Body of pancreas (tissue), 4 donors: ENCODE results near the gene RIMBP2. TPM values are rescaled to one million over a fixed set of nuclear protein-coding genes. Genes with fewer than 3 reads are reported as not detected.

Source experiments
- ATAC-seq: fragments of 150-250 bp; one replicate; pipeline ENCODE4 v1.9.1; 2016
- DNase-seq, 4 donors: peaks; one replicate each; pipeline ENCODE4 v3.0.0-alpha.2; 2019
- H3K27ac ChIP-seq, 4 donors: fragments of 200-600 bp; sonication (generic); 1 replicate in 3 of 4; 2 replicates in 1 of 4; pipeline versions ENCODE4 v1.5.1 to v1.6.1; 2016 to 2019; ENCODE audit warnings: mild to moderate bottlenecking in 1 of 4, mixed read lengths in 1 of 4, moderate library complexity in 1 of 4
- H3K27me3 ChIP-seq, 2 donors: fragments of 200-600 bp; sonication (generic); one replicate each; pipeline ENCODE4 v1.6.0; 2016; ENCODE audit warnings: mild to moderate bottlenecking in 1 of 2
- H3K36me3 ChIP-seq, 2 donors: fragments of 200-600 bp; sonication (generic); replicated peaks in 1 of 2; 2 replicates each; pipeline ENCODE4 v1.5.1; 2016; ENCODE audit warnings: low read depth in 2 of 2; ENCODE audit not compliant: insufficient read depth in 1 of 2
- H3K4me1 ChIP-seq: fragments of 200-600 bp; sonication (generic); one replicate; pipeline ENCODE4 v1.6.0; 2016
- H3K4me3 ChIP-seq, 2 donors: fragments of 200-600 bp; sonication (generic); 1 replicate in 1 of 2; 2 replicates in 1 of 2; pipeline ENCODE4 v1.5.1; 2016 to 2019
- H3K9me3 ChIP-seq, 3 donors: fragments of 200-600 bp; sonication (generic); 1 replicate in 2 of 3; 2 replicates in 1 of 3; pipeline ENCODE4 v1.5.1; 2016
- POLR2A ChIP-seq, 3 donors: fragments of 450-650 bp; IDR thresholded peaks; one replicate each; pipeline ENCODE4 v1.6.1; 2016; ENCODE audit warnings: antibody characterized with exemption in 3 of 3, mild to moderate bottlenecking in 2 of 3
- WGBS, 2 donors: methylation state at CpG; one replicate each; pipeline ENCODE4 v1.1.5; 2017; 5-methylcytosine and 5-hydroxymethylcytosine counted together
- intact Hi-C: fragments of 100-400 bp; cut with DNase I; formaldehyde crosslinking; loops from one replicate; pipeline ENCODE4 v1.15.1; 2023
- total RNA-seq, 2 donors: library from RNA; depleted of rRNA; stranded (reverse); fragments of >200 nt; gene quantifications; one replicate each; pipeline ENCODE4 v1.1.0, GENCODE V29; 2016
- TF ChIP-seq, protein P1 (sequence below), 7 experiments: fragments of 450-650 bp in 4 of 7; fragments of 200-600 bp in 3 of 7; sonication (generic) in 3 of 7; IDR thresholded peaks; one replicate each; pipeline ENCODE4 v1.5.1; 2016 to 2019; ENCODE audit warnings: antibody characterized with exemption in 7 of 7

RIMBP2 gene
- total RNA-seq, 2 donors from 2014 or later, result 7.3 to 27.4 TPM

DNA sequence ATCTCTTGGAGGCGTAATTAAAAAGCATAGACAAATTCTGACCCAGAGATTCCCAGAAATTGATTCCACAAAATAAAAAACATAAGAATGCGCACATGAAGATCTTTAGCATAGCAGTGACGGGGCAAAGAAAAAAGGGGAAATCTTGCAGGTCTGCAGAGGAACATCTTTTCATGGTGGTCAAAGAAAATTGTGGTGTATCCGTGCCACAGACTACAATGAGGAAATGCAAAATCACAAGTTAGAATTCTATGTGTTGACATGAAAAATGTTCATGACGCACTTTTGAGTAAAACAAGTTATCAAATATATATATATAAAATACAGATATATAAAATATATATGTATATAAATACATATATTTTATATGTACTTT lies 101.6 kb downstream of the RIMBP2 start:
- intact Hi-C loops, result no loop called here

GRCh38 chr12:130613831-130614529 lies 102.1 kb downstream of the RIMBP2 start:
- no peak overlapping the region for H3K4me3 ChIP-seq
- H3K9me3 ChIP-seq, result no peaks in the 10 kb centered on the region
- 63 to 67% methylated on average over 14 of the region's 14 CpGs for WGBS, 2 donors
- TF ChIP-seq POLR2A (IDR thresholded peaks at IDR 0.05), result no peak
- TF ChIP-seq, protein P1, sequence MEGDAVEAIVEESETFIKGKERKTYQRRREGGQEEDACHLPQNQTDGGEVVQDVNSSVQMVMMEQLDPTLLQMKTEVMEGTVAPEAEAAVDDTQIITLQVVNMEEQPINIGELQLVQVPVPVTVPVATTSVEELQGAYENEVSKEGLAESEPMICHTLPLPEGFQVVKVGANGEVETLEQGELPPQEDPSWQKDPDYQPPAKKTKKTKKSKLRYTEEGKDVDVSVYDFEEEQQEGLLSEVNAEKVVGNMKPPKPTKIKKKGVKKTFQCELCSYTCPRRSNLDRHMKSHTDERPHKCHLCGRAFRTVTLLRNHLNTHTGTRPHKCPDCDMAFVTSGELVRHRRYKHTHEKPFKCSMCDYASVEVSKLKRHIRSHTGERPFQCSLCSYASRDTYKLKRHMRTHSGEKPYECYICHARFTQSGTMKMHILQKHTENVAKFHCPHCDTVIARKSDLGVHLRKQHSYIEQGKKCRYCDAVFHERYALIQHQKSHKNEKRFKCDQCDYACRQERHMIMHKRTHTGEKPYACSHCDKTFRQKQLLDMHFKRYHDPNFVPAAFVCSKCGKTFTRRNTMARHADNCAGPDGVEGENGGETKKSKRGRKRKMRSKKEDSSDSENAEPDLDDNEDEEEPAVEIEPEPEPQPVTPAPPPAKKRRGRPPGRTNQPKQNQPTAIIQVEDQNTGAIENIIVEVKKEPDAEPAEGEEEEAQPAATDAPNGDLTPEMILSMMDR (IDR thresholded peaks at IDR 0.05), result no peak
- intact Hi-C loops, result no loop called here
- DNase-seq, result no peak
- ATAC-seq, result no peak
- H3K27ac ChIP-seq, result no peak overlapping the region
- no peaks in the 10 kb centered on the region for H3K36me3 ChIP-seq
- no peaks in the 10 kb centered on the region for H3K27me3 ChIP-seq
- no peaks in the 10 kb centered on the region for H3K4me1 ChIP-seq

More for the DNA sequence above, 101.6 kb downstream of the RIMBP2 start:
- H3K36me3 ChIP-seq, result no peaks in the 10 kb centered on the region
- no peaks in the 10 kb centered on the region for H3K27me3 ChIP-seq
- DNase-seq (no peak), ATAC-seq (no peak)
- 74 to 85% methylated on average over 5 of the region's 5 CpGs for WGBS, 2 donors
- H3K4me1 ChIP-seq, result no peaks in the 10 kb centered on the region
- H3K4me3 ChIP-seq, result no peak overlapping the region
- H3K27ac ChIP-seq, result no peak overlapping the region
- H3K9me3 ChIP-seq, result no peaks in the 10 kb centered on the region
- TF ChIP-seq, protein P1 (IDR thresholded peaks at IDR 0.05), result no peak
- TF ChIP-seq POLR2A (IDR thresholded peaks at IDR 0.05), result no peak

DNA sequence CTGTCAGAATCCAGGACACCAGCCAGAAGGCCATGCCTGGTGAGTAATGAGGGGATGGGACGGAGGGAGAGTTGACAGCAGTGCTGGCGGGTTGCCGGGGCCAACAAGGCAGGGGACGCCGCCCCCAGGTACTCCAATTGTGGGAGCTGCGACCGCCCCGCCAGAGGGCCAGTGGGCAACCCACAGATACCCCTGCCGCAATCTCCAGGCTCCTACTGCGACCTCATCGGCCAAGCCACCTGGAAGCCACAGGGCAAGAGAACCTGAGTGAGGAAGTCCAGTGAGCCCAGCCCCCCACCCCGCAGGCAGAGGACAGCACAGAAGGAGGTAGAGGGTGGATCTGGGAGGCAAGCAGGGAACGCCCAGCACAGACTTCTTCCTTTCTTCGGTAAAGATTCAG lies 103.0 kb downstream of the RIMBP2 start:
- 86 to 87% methylated on average over 5 to 13 of the region's 14 CpGs for WGBS, 2 donors
- ATAC-seq, result no peak

DNA sequence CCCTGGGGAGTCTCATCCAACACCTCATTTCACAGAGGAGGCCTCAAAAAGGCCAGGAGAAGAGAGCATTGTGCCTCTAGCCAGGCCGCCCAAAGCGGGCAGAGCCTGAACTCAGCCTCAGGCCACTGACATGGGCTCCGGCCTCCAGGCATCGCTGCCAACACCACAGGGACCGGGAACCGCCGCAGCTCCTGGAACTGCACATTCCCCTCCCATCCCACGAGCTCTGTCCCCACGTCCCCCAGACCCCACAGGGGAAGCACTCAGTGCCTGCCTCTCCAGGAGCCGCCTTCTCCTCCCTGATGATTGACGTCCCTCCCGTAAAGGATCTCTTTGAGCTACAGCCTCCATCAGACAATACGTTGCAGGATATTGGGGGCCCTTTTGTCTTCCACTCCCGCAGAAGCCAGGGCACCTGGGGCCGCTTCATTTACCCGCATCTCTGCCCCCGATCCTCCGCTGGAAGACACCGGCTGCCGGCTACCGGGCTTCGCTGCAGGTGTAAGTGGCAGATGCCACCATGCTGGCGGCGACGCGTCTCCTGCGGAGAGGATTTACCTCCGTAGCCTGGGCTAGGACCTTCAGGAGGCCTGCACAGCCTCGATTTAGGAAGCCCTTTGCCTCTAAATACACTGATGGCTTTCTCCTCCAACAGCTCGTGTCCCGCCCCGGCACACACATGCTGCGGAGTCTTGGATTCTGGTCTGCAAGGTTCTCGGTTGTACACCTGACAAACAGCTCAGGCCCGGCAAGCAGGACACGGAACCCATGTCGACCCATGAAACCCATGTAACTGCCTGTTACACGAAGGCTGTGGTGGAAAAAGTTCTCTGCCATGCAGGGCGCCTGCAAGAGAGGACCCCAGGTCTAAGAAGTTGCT lies 104.8 kb downstream of the RIMBP2 start:
- DNase-seq (no peak), ATAC-seq (no peak)
- Histone ChIP-seq H3K4me3 (no peak overlapping the region), H3K4me1 (no peaks in the 10 kb centered on the region), H3K27ac (no peak overlapping the region), H3K36me3 (no peaks in the 10 kb centered on the region), H3K27me3 (no peaks in the 10 kb centered on the region), H3K9me3 (no peaks in the 10 kb centered on the region)
- TF ChIP-seq, protein P1 (IDR thresholded peaks at IDR 0.05), result no peak
- TF ChIP-seq POLR2A (IDR thresholded peaks at IDR 0.05), result no peak
- intact Hi-C loops, result no loop called here
- 87% methylated on average over 20 to 38 of the region's 39 CpGs for WGBS, 2 donors

More for the DNA sequence above, 103.0 kb downstream of the RIMBP2 start:
- no peak for DNase-seq
- Histone ChIP-seq H3K36me3 (no peaks in the 10 kb centered on the region), H3K4me1 (no peaks in the 10 kb centered on the region), H3K27me3 (no peaks in the 10 kb centered on the region), H3K27ac (no peak overlapping the region), H3K9me3 (no peaks in the 10 kb centered on the region), H3K4me3 (no peak overlapping the region)
- TF ChIP-seq, protein P1 (IDR thresholded peaks at IDR 0.05), result no peak
- no peak for TF ChIP-seq POLR2A (IDR thresholded peaks at IDR 0.05)
- intact Hi-C loops, result no loop called here
